Measurements from ENCODE around the gene BCL2. TPM values are rescaled to one million over a fixed set of nuclear protein-coding genes. Genes with fewer than 3 reads are reported as not detected.
A peak's percentile ranks its signal among the peaks of the same experiment; 100 is the strongest.

The BCL2 gene
- total and polyA plus RNA-seq, 9 of the 15 experiments (the other 6 are each of a cell fraction or from before 2014, with no cell fraction given), result 0.10 to 1.1 (median 0.65) TPM

GRCh38 chr18:63365876-63366212 lies 46.3 kb upstream of the BCL2 start:
- peak in 2 of 4 experiments; percentile 11 to 14 for DNase-seq (ENCODE audit: extremely low read depth in 1 of 4, low spot score in 3 of 4)
- H4K20me1 ChIP-seq (replicated peaks; ENCODE audit: control insufficient read depth, insufficient read depth, low read length), result no peaks in the 10 kb centered on the region
- no peaks in the 10 kb centered on the region for H3K9me3 ChIP-seq (replicated peaks; ENCODE audit: control insufficient read depth, insufficient read depth, low read depth, low read length)
- H3K4me2 ChIP-seq (ENCODE audit: insufficient read depth, low read length), result peak overlapping the region; percentile 90
- peaks cover 10% of the 10 kb centered on the region; the same call in 1 of the 3 replicates for H3K36me3 ChIP-seq (ENCODE audit: control insufficient read depth, insufficient read depth, low read length)
- peak overlapping the region; percentile 95 for H2AFZ ChIP-seq (ENCODE audit: low read depth, low read length)
- H3K27ac ChIP-seq (ENCODE audit: extremely low read depth, low read depth, low read length), result peak overlapping the region; percentile 87; the same call in 1 of the 3 replicates
- H3K4me3 ChIP-seq, result peak overlapping the region; percentile 79
- H3K9me1 ChIP-seq (ENCODE audit: control insufficient read depth, insufficient read depth, low read length), result no peaks in the 10 kb centered on the region
- H3K79me2 ChIP-seq (ENCODE audit: control insufficient read depth, insufficient read depth, low read length), result peaks cover 18% of the 10 kb centered on the region
- WGBS (ENCODE audit: insufficient coverage, low coverage, missing lambda C conversion rate), result 3% methylated on average over 10 of the region's 12 CpGs
- peak overlapping the region; percentile 74 to 95 for H3K9ac ChIP-seq (ENCODE audit: insufficient read depth in 1 of 2, low read depth in 2 of 2, low read length in 2 of 2)
- ChIA-PET POLR2A (interaction anchor here (0.5 to 2.1 kb wide), 6 partner anchors 9 to 518 kb away, joined by 3 to 6 read pairs (median 3); partner anchors contain the start of gene VPS4B), CTCF (ENCODE audit: low intra/inter-chr PET ratio) (no interaction called here)
- no TSS peak for BruUV-seq (replicated peaks)
- H3K4me1 ChIP-seq (replicated peaks in 1 of 2; ENCODE audit: control insufficient read depth in 2 of 2, insufficient read depth in 2 of 2, low read length in 2 of 2), result peaks cover 6 to 12% of the 10 kb centered on the region in 2 experiments; a peak in 3 of 5 replicates
- FAIRE-seq, result no peak
- H3K27me3 ChIP-seq (ENCODE audit: control insufficient read depth in 2 of 2, insufficient read depth in 2 of 2, low read length in 2 of 2), result no peaks in the 10 kb centered on the region
- intact Hi-C loops (cut with micrococcal nuclease), result loop anchor here (5.0 kb wide), 1 partner anchor 56 kb away; the partner anchor contains the start of gene VPS4B
- TF ChIP-seq ZNF551 (CRISPR knock-in tag; IDR thresholded peaks at IDR 0.05) (no peak), ZMIZ1 (IDR thresholded peaks at IDR 0.05; ENCODE audit: low read depth in 2 of 2, low read length in 2 of 2) (no peak), ZNF347 (CRISPR knock-in tag; IDR thresholded peaks at IDR 0.05; ENCODE audit: low read depth) (no peak), ZNF277 (CRISPR knock-in tag; IDR thresholded peaks at IDR 0.05; ENCODE audit: borderline replicate concordance) (no peak), ELK3 (CRISPR knock-in tag; IDR thresholded peaks at IDR 0.05) (no peak)
- in situ Hi-C loops (cut with MboI), result no loop called here
- ATAC-seq, result no peak

All from K562 (cell line).